Caco-2 (cell line): ENCODE results near the gene NRSN2. TPM values are rescaled to one million over a fixed set of nuclear protein-coding genes. Genes with fewer than 3 reads are reported as not detected.
"Not testable (repeated sequence)": the region's sequence is repeated elsewhere in the genome, so short reads cannot be mapped to it uniquely, and the experiment has no call there.

Source experiments
- BruUV-seq: library from RNA; stranded (reverse); fragments of 400-500 nt; replicated peaks from 2 replicates; lab custom pipeline; 2021; lab: Mats Ljungman, UMichigan
- CTCF ChIA-PET: fragments of 300-600 bp; sonication (Branson Sonifier 250); formaldehyde crosslinking; loops from one replicate; lab custom pipeline; 2022; ENCODE audit warnings: antibody characterized with exemption; lab: Charles Lee
- POLR2A ChIA-PET: fragments of 300-600 bp; sonication (Branson Sonifier 250); formaldehyde crosslinking; loops from one replicate; lab custom pipeline; 2022; ENCODE audit warnings: antibody characterized with exemption; lab: Charles Lee
- DNase-seq, 2 experiments: peaks; one replicate each; pipeline versions ENCODE4 v3.0.0 to v3.0.0-alpha.2; 2020 to 2022
- H3K27me3 ChIP-seq: replicated peaks from 2 replicates; pipeline ENCODE4 v1.6.0; 2011; ENCODE audit warnings: low read length; ENCODE audit not compliant: control insufficient read depth, insufficient read depth
- H3K36me3 ChIP-seq: 2 replicates; pipeline ENCODE4 v1.5.1; 2011; ENCODE audit warnings: low read length; ENCODE audit not compliant: control insufficient read depth, insufficient read depth
- H3K4me1 ChIP-seq: fragments of 250-450 bp; sonication (Bioruptor Pico); 2 replicates; pipeline ENCODE4 v1.5.1; 2020; ENCODE audit warnings: mild to moderate bottlenecking
- H3K4me3 ChIP-seq: 2 replicates; pipeline ENCODE4 v1.5.1; 2011; ENCODE audit warnings: low read depth, mild to moderate bottlenecking, control low read depth, low read length
- H3K9me3 ChIP-seq: fragments of 250-450 bp; sonication (Bioruptor Pico); 2 replicates; pipeline ENCODE4 v1.5.1; 2020; ENCODE audit warnings: mild to moderate bottlenecking, moderate library complexity
- H3K27ac Mint-ChIP-seq: one replicate; pipeline ENCODE4 v1.8.0; 2022; ENCODE audit warnings: mixed read lengths; ENCODE audit not compliant: unreplicated experiment
- H3K27me3 Mint-ChIP-seq: one replicate; pipeline ENCODE4 v1.8.0; 2022; ENCODE audit warnings: mixed read lengths; ENCODE audit not compliant: insufficient read depth, unreplicated experiment
- H3K36me3 Mint-ChIP-seq: one replicate; pipeline ENCODE4 v1.8.0; 2022; ENCODE audit warnings: mild to moderate bottlenecking, mixed read lengths; ENCODE audit not compliant: insufficient read depth, unreplicated experiment
- H3K4me1 Mint-ChIP-seq: one replicate; pipeline ENCODE4 v1.8.0; 2022; ENCODE audit warnings: low read depth, mixed read lengths; ENCODE audit not compliant: unreplicated experiment
- H3K4me3 Mint-ChIP-seq: one replicate; pipeline ENCODE4 v1.8.0; 2022; ENCODE audit warnings: mild to moderate bottlenecking, moderate library complexity, mixed read lengths; ENCODE audit not compliant: unreplicated experiment
- H3K9me3 Mint-ChIP-seq: one replicate; pipeline ENCODE4 v1.8.0; 2022; ENCODE audit warnings: mixed read lengths; ENCODE audit not compliant: unreplicated experiment
- intact Hi-C: fragments of 100-400 bp; cut with micrococcal nuclease; formaldehyde crosslinking; loops from one replicate; pipeline ENCODE4 v1.10.0; 2022; ENCODE audit not compliant: unreplicated experiment
- total RNA-seq: library from RNA; stranded (reverse); gene quantifications from 2 replicates; pipeline ENCODE4 v1.2.3, GENCODE V29; 2022
- TF ChIP-seq, protein P1 (sequence below), 2 experiments: fragments of 200-600 bp in 1 of 2; IDR thresholded peaks; 1 replicate in 1 of 2; 2 replicates in 1 of 2; pipeline versions ENCODE4 v1.5.1 to v1.8.0; 2011 to 2022; ENCODE audit warnings: antibody characterized with exemption in 1 of 2, control low read depth in 1 of 2, inconsistent platforms in 1 of 2, low read depth in 1 of 2, low read length in 1 of 2, mild to moderate bottlenecking in 1 of 2, moderate library complexity in 1 of 2; ENCODE audit not compliant: insufficient read depth in 1 of 2, severe bottlenecking in 1 of 2, unreplicated experiment in 1 of 2

NRSN2 gene
- total RNA-seq, 1 experiment from 2014 or later: 27.5 TPM

DNA sequence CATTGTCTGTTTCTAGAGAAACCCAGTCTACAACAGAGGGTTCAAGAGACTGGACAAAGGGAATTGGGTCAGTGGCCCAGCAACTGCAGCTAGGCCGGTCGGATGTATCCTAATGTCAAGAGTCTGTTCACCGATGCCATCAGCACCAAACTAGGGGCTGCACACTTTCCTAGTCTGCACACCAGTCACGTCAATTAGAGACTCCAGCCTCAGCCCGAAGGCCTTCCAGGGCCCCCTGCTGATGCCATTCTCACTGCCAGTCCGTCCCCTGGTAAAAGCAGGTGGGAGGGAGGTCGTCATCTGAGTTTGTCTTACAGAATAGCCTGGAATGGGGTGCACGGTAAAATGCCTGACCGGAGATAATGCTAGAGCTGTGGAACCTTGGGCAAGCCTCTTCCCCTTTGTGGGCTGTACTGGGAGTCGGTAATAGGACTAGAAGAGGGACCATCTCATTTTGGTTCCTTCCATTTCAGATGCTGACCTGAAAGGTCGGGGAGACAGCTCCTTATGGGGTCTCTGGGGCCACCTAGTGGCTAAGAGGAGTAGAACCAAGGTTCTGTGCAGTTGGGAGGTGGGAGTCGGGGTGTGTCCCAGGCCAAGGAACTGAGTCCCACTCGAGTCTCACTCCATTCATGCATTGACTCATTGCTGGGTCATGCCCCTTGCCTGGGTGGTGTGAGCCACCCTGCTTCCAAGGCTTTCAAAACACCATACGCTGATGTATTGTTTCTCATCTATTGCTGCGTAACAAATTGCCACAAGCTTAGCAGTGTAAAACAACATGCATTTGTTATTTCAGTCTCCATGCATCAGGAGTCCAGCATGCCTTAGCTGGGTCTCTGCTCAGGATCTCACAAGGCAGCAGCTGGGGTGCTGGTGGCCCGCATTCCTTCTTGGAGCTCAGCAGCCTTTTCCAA is 16.4 kb upstream of the NRSN2 start:
- Mint-ChIP-seq H3K27ac (no peak overlapping the region), H3K36me3 (peaks cover 31% of the 10 kb centered on the region), H3K4me3 (no peak overlapping the region), H3K4me1 (peaks cover 8% of the 10 kb centered on the region), H3K9me3 (no peaks in the 10 kb centered on the region), H3K27me3 (no peaks in the 10 kb centered on the region)
- H3K27me3 ChIP-seq: no peaks in the 10 kb centered on the region
- POLR2A ChIA-PET: interaction anchor here (1.3 kb wide), 1 partner anchor 17 kb away, joined by 5 read pairs; the partner anchor contains the start of gene NRSN2
- H3K9me3 ChIP-seq: no peaks in the 10 kb centered on the region
- TF ChIP-seq, protein P1, sequence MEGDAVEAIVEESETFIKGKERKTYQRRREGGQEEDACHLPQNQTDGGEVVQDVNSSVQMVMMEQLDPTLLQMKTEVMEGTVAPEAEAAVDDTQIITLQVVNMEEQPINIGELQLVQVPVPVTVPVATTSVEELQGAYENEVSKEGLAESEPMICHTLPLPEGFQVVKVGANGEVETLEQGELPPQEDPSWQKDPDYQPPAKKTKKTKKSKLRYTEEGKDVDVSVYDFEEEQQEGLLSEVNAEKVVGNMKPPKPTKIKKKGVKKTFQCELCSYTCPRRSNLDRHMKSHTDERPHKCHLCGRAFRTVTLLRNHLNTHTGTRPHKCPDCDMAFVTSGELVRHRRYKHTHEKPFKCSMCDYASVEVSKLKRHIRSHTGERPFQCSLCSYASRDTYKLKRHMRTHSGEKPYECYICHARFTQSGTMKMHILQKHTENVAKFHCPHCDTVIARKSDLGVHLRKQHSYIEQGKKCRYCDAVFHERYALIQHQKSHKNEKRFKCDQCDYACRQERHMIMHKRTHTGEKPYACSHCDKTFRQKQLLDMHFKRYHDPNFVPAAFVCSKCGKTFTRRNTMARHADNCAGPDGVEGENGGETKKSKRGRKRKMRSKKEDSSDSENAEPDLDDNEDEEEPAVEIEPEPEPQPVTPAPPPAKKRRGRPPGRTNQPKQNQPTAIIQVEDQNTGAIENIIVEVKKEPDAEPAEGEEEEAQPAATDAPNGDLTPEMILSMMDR (IDR thresholded peaks at IDR 0.05; ENCODE audit: insufficient read depth in 1 of 2, low read depth in 1 of 2, low read length in 1 of 2, severe bottlenecking in 1 of 2, unreplicated experiment in 1 of 2): peak; percentile 89 to 93
- DNase-seq: peak; percentile 76 to 77
- CTCF ChIA-PET: interaction anchor here (0.6 to 1.4 kb wide), 13 partner anchors 14 to 240 kb away, joined by 3 to 18 read pairs (median 3); partner anchors contain the start of gene NRSN2
- no peaks in the 10 kb centered on the region for H3K36me3 ChIP-seq
- no peak overlapping the region for H3K4me3 ChIP-seq
- 0 out of 2 replicates have a peak, but pooled peaks cover 5% of the 10 kb centered on the region for H3K4me1 ChIP-seq
- intact Hi-C loops: loop anchor here (2.0 kb wide), 2 partner anchors 64 to 122 kb away; no protein-coding TSS in a partner anchor
- no TSS peak for BruUV-seq

DNA sequence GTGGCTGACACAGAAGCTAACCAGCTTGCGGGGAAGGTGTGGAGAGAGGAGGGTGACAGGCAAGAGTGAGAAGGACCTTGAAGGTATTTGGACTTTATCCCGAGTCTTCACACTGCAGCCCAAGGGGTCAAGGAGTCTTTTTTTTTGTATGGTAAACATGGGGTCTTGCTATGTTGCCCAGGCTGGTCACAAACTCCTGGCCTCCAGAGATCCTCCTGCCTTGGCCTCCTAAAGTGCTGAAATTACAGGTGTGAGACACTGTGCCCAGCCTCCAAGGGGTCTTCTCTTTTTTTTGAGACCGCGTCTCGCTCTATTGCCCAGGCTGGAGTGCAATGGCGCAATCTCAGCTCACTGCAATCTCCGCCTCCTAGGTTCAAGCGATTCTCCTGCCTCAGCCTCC is 12.3 kb upstream of the NRSN2 start:
- TF ChIP-seq, protein P1 (IDR thresholded peaks at IDR 0.05; ENCODE audit: insufficient read depth in 1 of 2, low read depth in 1 of 2, low read length in 1 of 2, severe bottlenecking in 1 of 2, unreplicated experiment in 1 of 2): no peak
- Mint-ChIP-seq H3K27ac (no peak overlapping the region), H3K36me3 (no peaks in the 10 kb centered on the region), H3K4me3 (no peak overlapping the region), H3K27me3 (no peaks in the 10 kb centered on the region), H3K4me1 (no peaks in the 10 kb centered on the region), H3K9me3 (no peaks in the 10 kb centered on the region)
- H3K4me3 ChIP-seq: no peak overlapping the region
- no peaks in the 10 kb centered on the region for H3K36me3 ChIP-seq
- DNase-seq: no peak
- POLR2A ChIA-PET: no interaction called here
- BruUV-seq: no TSS peak
- no peaks in the 10 kb centered on the region for H3K4me1 ChIP-seq
- no peaks in the 10 kb centered on the region for H3K9me3 ChIP-seq
- intact Hi-C loops: no loop called here
- no peaks in the 10 kb centered on the region for H3K27me3 ChIP-seq
- CTCF ChIA-PET: no interaction called here

DNA sequence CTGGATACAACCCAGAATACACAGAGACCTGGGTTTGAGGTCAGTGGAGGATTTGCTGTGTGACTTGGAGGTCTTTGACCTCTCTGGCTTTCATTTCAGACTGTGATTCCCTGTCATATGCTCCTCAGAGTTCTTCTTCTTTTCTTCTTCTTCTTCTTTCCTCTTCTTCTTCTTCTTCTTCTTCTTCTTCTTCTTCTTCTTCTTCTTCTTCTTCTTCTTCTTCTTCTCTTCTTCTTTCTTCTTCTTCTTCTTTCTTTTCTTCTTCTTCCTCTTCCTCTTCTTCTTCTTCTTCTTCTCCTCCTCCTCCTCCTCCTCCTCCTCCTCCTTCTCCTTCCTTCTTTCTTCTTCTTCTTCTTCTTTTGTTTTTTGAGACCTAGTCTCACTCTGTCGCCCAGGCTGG is 10.9 kb upstream of the NRSN2 start:
- H3K4me1 Mint-ChIP-seq, intact Hi-C loops, H3K27me3 Mint-ChIP-seq, H3K27ac Mint-ChIP-seq, H3K4me3 ChIP-seq, DNase-seq, H3K36me3 ChIP-seq, H3K36me3 Mint-ChIP-seq, H3K4me3 Mint-ChIP-seq, H3K27me3 ChIP-seq, H3K4me1 ChIP-seq, H3K9me3 ChIP-seq, CTCF ChIA-PET, BruUV-seq, H3K9me3 Mint-ChIP-seq: not testable (repeated sequence)
- POLR2A ChIA-PET: interaction anchor here (1.1 kb wide), 1 partner anchor 11 kb away, joined by 6 read pairs; the partner anchor contains the start of gene SOX12
